Ishikawa (cell line): ENCODE data around the gene UHRF1.

Experiments used
- EGR1 ChIP-seq: IDR thresholded peaks from 2 replicates; pipeline ENCODE4 v1.6.1; 2012
- MAX ChIP-seq: IDR thresholded peaks from 2 replicates; pipeline ENCODE4 v1.6.1; 2012
- NFIC ChIP-seq: IDR thresholded peaks from 2 replicates; pipeline ENCODE4 v1.6.1; 2012
- RAD21 ChIP-seq: IDR thresholded peaks from 2 replicates; pipeline ENCODE4 v1.6.1; 2012; ENCODE audit warnings: low read depth
- USF1 ChIP-seq: IDR thresholded peaks from 2 replicates; pipeline ENCODE4 v1.6.1; 2012
- YY1 ChIP-seq: IDR thresholded peaks from 2 replicates; pipeline ENCODE4 v1.6.1; 2012; ENCODE audit warnings: low read depth

GRCh38 chr19:4996701-4997100, 87.4 kb downstream of the UHRF1 start:
- TF ChIP-seq RAD21 = no peak
- no peak for TF ChIP-seq EGR1
- no peak for TF ChIP-seq USF1
- TF ChIP-seq YY1 = no peak
- TF ChIP-seq NFIC = no peak
- TF ChIP-seq MAX = no peak
